ENCODE data around the gene CELF2. TPM values are rescaled to one million over a fixed set of nuclear protein-coding genes. Genes with fewer than 3 reads are reported as not detected.

CELF2 gene
- total RNA-seq = 31.8 TPM

DNA sequence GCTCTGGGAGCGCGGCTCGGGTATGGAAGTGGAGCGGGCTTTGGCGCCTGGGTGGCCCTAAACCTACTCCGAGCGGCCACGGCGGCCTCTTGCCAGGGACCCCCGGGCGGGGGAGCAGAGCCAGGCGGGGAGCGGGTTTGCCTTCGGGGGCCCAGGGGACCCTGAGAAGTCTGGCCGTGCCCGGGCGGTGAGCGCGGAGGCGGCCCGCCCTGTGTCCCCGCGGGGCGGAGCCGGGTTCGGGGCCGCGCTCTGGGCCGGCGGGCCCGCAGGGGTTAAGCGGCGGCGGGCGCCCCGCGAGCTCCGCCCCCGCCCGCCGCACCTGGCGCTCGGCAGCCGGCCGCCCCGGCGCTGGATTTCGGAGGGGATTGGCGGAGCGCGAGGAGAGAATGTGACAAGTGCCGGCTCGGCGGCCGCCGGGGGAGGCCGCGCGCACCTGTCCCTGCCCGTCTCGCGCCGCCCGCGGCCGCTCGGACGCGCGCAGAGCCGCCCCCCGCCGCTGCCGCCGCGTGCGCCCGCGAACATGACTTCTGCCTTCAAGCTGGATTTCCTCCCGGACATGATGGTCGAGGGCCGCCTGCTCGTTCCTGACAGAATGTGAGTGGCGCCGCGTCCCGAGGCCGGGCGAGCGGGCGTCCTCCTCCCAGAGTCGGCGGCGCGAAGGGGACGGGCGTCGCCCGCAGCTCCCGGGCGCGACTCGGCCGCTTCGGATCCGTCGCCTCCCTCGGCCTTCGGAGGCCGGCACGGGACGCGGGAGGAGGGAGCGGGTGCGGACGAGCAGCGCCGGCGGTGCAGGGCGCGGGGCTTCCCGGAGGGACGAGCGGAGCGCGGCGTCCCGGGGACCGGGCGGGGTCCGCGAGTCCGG lies at the start of gene CELF2:
CELF2 (plus strand) TSS at position 303 of the 862 bp plus-strand sequence; CDS start at position 521, 218 bp downstream.
- H3K4me1 ChIP-seq (ENCODE audit: control insufficient read depth in 3 of 3, insufficient read depth in 3 of 3, low read length in 3 of 3) = peaks cover 17 to 40% (median 20%) of the 10 kb centered on the region in 3 donors

DNA sequence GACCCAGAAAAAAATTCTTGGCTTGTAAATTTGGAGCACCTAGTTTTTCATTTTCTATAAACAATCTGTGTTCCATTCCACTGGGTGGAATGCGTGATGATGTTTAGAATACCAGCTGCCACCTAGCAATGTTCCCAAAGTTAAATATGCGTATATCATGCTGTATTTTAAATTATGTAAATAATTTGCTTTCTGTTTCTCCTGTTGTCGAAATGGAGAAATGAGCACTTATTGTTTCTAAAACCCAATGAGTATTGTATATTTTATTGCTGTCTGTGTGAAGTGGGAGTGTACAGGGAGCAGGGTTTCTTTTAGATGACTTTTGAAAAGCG lies 49.4 kb upstream of the CELF2 start:
- H3K9me3 ChIP-seq (ENCODE audit: control insufficient read depth in 3 of 3, low read length in 3 of 3) = no peaks in the 10 kb centered on the region
- H3K4me1 ChIP-seq (ENCODE audit: control insufficient read depth in 3 of 3, insufficient read depth in 3 of 3, low read length in 3 of 3) = no peaks in the 10 kb centered on the region
- H3K36me3 ChIP-seq (ENCODE audit: control insufficient read depth in 3 of 3, insufficient read depth in 3 of 3, low read length in 3 of 3) = no peaks in the 10 kb centered on the region
- no peaks in the 10 kb centered on the region for H3K27me3 ChIP-seq (ENCODE audit: control insufficient read depth in 3 of 3, insufficient read depth in 3 of 3, low read length in 3 of 3)
- H3K9ac ChIP-seq (ENCODE audit: low read depth in 1 of 3, low read length in 3 of 3) = no peak overlapping the region
- H3K4me3 ChIP-seq (ENCODE audit: low read length in 3 of 3) = no peak overlapping the region
- H3K27ac ChIP-seq (ENCODE audit: low read depth, low read length) = no peak overlapping the region

More for the DNA sequence above, at the start of gene CELF2:
- H3K9me3 ChIP-seq (ENCODE audit: control insufficient read depth in 3 of 3, low read length in 3 of 3) = no peaks in the 10 kb centered on the region
- no peaks in the 10 kb centered on the region for H3K36me3 ChIP-seq (ENCODE audit: control insufficient read depth in 3 of 3, insufficient read depth in 3 of 3, low read length in 3 of 3)
- H3K4me3 ChIP-seq (ENCODE audit: low read length in 3 of 3) = peak within 1 kb of the TSS; percentile 71 to 80 (median 75)
- peak within 1 kb of the TSS; percentile 91 for H3K27ac ChIP-seq (ENCODE audit: low read depth, low read length)
- peak within 1 kb of the TSS; percentile 71 to 85 (median 78) for H3K9ac ChIP-seq (ENCODE audit: low read depth in 1 of 3, low read length in 3 of 3)
- H3K27me3 ChIP-seq (ENCODE audit: control insufficient read depth in 3 of 3, insufficient read depth in 3 of 3, low read length in 3 of 3) = peaks cover 0 to 10% (median 3%) of the 10 kb centered on the region in 3 donors

DNA sequence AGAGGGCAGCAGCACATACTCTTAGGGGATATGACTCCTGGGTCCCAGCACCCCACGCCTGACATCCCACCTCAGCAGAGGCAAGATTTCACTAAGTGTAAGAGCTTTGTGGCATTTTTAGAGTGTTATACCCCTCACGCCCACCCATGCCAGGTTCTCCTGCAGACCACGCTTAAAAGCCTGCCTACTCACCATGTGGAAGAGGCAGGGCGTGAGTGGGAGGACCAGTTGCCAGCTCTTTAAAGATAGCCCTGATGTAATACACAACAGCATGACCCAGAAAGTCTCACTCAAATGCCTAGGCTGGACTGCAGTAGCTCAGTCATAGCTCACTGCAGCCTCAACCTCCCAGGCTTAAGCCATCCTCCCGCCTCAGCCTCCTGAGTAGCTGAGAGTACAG lies 44.4 kb upstream of the CELF2 start:
- Histone ChIP-seq H3K9ac (ENCODE audit: low read depth in 1 of 3, low read length in 3 of 3) (no peak overlapping the region), H3K9me3 (ENCODE audit: control insufficient read depth in 3 of 3, low read length in 3 of 3) (no peaks in the 10 kb centered on the region), H3K27ac (ENCODE audit: low read depth, low read length) (no peak overlapping the region), H3K4me1 (ENCODE audit: control insufficient read depth in 3 of 3, insufficient read depth in 3 of 3, low read length in 3 of 3) (no peaks in the 10 kb centered on the region), H3K4me3 (ENCODE audit: low read length in 3 of 3) (no peak overlapping the region), H3K27me3 (ENCODE audit: control insufficient read depth in 3 of 3, insufficient read depth in 3 of 3, low read length in 3 of 3) (no peaks in the 10 kb centered on the region), H3K36me3 (ENCODE audit: control insufficient read depth in 3 of 3, insufficient read depth in 3 of 3, low read length in 3 of 3) (no peaks in the 10 kb centered on the region)

DNA sequence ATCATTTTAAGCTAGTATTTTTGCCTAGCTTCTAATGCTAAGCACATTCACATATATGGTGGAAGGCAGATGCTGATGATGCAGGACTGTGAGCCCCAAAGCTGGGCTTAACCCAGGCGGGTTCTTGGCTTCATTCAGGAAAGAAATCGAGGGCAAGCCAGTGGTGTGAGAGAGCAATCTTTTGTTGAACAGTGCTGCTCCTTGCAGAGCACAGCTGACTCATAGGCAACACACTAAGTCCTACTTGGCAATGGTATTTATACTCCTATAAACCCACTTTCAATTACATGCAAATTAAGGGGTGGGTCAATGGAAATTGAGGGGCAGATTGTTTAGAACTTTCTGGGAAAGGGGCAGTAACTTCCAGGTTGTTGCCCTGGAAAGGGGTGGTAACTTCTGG lies 42.0 kb upstream of the CELF2 start:
- Histone ChIP-seq H3K9me3 (ENCODE audit: control insufficient read depth in 3 of 3, low read length in 3 of 3) (no peaks in the 10 kb centered on the region), H3K36me3 (ENCODE audit: control insufficient read depth in 3 of 3, insufficient read depth in 3 of 3, low read length in 3 of 3) (no peaks in the 10 kb centered on the region), H3K27ac (ENCODE audit: low read depth, low read length) (no peak overlapping the region), H3K4me3 (ENCODE audit: low read length in 3 of 3) (no peak overlapping the region), H3K27me3 (ENCODE audit: control insufficient read depth in 3 of 3, insufficient read depth in 3 of 3, low read length in 3 of 3) (no peaks in the 10 kb centered on the region), H3K4me1 (ENCODE audit: control insufficient read depth in 3 of 3, insufficient read depth in 3 of 3, low read length in 3 of 3) (no peaks in the 10 kb centered on the region), H3K9ac (ENCODE audit: low read depth in 1 of 3, low read length in 3 of 3) (no peak overlapping the region)

GRCh38 chr10:10976652-10977051 lies 41.0 kb upstream of the CELF2 start:
- Histone ChIP-seq H3K4me1 (ENCODE audit: control insufficient read depth in 3 of 3, insufficient read depth in 3 of 3, low read length in 3 of 3) (no peaks in the 10 kb centered on the region), H3K4me3 (ENCODE audit: low read length in 3 of 3) (no peak overlapping the region), H3K27ac (ENCODE audit: low read depth, low read length) (peak overlapping the region; percentile 9), H3K9me3 (ENCODE audit: control insufficient read depth in 3 of 3, low read length in 3 of 3) (no peaks in the 10 kb centered on the region), H3K9ac (ENCODE audit: low read depth in 1 of 3, low read length in 3 of 3) (no peak overlapping the region), H3K36me3 (ENCODE audit: control insufficient read depth in 3 of 3, insufficient read depth in 3 of 3, low read length in 3 of 3) (no peaks in the 10 kb centered on the region), H3K27me3 (ENCODE audit: control insufficient read depth in 3 of 3, insufficient read depth in 3 of 3, low read length in 3 of 3) (no peaks in the 10 kb centered on the region)

DNA sequence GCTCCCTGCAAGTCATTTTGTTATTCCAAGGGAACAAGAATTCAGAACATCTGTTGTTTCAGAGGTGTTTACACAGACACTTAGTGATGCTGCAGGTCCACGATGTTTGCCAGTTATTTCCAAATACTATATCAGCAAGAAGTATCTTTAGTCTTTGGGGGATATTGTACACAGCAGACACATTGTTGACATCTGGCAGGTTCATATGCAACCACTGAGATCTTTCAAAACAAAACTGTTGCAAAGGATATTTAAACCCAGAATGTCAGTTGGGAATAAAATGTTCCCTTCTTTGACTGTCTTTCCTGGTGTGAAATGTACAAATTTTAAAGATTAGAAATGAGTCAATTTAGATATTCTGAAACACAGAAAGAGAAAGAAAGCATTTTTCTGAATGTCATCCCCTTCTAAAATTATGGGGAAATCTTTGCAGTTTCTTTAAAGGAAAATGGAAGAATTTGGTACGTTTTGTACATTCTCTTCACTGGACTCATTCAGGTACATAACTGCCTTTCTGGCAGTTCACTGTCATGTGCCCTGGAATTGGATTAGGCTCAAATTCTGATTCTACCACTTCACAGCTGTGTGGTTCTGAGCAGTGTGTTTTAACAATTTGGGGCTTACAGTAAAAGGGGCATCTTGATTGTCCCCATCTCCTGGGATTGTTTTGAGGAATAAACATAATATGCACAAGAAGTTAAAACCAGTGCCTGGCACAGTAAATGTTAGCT lies 40.3 kb upstream of the CELF2 start:
- Histone ChIP-seq H3K36me3 (ENCODE audit: control insufficient read depth in 3 of 3, insufficient read depth in 3 of 3, low read length in 3 of 3) (no peaks in the 10 kb centered on the region), H3K27me3 (ENCODE audit: control insufficient read depth in 3 of 3, insufficient read depth in 3 of 3, low read length in 3 of 3) (no peaks in the 10 kb centered on the region), H3K27ac (ENCODE audit: low read depth, low read length) (peak overlapping the region; percentile 55), H3K4me1 (ENCODE audit: control insufficient read depth in 3 of 3, insufficient read depth in 3 of 3, low read length in 3 of 3) (no peaks in the 10 kb centered on the region), H3K9ac (ENCODE audit: low read depth in 1 of 3, low read length in 3 of 3) (no peak overlapping the region), H3K4me3 (ENCODE audit: low read length in 3 of 3) (no peak overlapping the region), H3K9me3 (ENCODE audit: control insufficient read depth in 3 of 3, low read length in 3 of 3) (no peaks in the 10 kb centered on the region)

DNA sequence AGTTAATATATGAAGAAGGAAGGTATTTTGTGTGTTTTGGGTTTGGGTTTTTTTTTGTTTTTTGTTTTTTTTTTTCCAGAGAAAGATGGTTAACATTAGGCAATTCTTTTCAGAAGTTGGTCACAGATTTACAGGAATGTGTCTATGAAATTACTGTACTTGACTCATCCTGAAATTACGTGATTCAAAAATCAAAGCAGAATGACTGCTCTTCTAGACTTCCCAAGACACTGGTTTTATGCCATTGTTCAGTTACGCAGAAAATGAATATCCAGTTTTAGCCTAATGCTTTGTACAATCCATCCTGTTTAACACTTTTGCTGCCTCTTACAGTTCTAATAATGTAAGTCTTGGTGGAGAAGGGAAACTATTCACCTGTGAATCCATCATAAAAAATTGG lies 39.7 kb upstream of the CELF2 start:
- Histone ChIP-seq H3K36me3 (ENCODE audit: control insufficient read depth in 3 of 3, insufficient read depth in 3 of 3, low read length in 3 of 3) (no peaks in the 10 kb centered on the region), H3K4me3 (ENCODE audit: low read length in 3 of 3) (no peak overlapping the region), H3K9ac (ENCODE audit: low read depth in 1 of 3, low read length in 3 of 3) (no peak overlapping the region), H3K4me1 (ENCODE audit: control insufficient read depth in 3 of 3, insufficient read depth in 3 of 3, low read length in 3 of 3) (no peaks in the 10 kb centered on the region), H3K27ac (ENCODE audit: low read depth, low read length) (peak overlapping the region; percentile 55), H3K27me3 (ENCODE audit: control insufficient read depth in 3 of 3, insufficient read depth in 3 of 3, low read length in 3 of 3) (no peaks in the 10 kb centered on the region), H3K9me3 (ENCODE audit: control insufficient read depth in 3 of 3, low read length in 3 of 3) (no peaks in the 10 kb centered on the region)

DNA sequence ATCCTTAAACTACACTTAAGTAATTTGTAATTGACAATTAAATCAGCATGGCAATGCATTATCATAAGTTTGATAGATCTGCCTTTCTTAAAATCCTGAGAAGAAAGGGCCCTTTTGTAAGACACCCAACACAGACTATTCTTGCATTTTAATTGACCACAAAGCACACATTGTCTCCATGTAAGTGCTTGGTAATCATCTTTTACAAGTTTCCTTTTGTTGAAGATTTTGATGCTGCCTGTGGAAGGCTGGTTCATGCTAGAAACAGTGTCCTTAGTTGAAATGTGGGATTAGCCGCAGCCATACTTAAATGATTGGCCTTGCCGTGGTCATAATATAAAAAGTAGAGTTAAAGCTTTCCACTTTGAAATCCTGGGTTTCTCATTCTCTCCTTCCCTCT lies 32.3 kb upstream of the CELF2 start:
- no peaks in the 10 kb centered on the region for H3K27me3 ChIP-seq (ENCODE audit: control insufficient read depth in 3 of 3, insufficient read depth in 3 of 3, low read length in 3 of 3)
- no peaks in the 10 kb centered on the region for H3K9me3 ChIP-seq (ENCODE audit: control insufficient read depth in 3 of 3, low read length in 3 of 3)
- no peak overlapping the region for H3K4me3 ChIP-seq (ENCODE audit: low read length in 3 of 3)
- H3K9ac ChIP-seq (ENCODE audit: low read depth in 1 of 3, low read length in 3 of 3) = no peak overlapping the region
- H3K27ac ChIP-seq (ENCODE audit: low read depth, low read length) = no peak overlapping the region
- H3K36me3 ChIP-seq (ENCODE audit: control insufficient read depth in 3 of 3, insufficient read depth in 3 of 3, low read length in 3 of 3) = no peaks in the 10 kb centered on the region
- no peaks in the 10 kb centered on the region for H3K4me1 ChIP-seq (ENCODE audit: control insufficient read depth in 3 of 3, insufficient read depth in 3 of 3, low read length in 3 of 3)

DNA sequence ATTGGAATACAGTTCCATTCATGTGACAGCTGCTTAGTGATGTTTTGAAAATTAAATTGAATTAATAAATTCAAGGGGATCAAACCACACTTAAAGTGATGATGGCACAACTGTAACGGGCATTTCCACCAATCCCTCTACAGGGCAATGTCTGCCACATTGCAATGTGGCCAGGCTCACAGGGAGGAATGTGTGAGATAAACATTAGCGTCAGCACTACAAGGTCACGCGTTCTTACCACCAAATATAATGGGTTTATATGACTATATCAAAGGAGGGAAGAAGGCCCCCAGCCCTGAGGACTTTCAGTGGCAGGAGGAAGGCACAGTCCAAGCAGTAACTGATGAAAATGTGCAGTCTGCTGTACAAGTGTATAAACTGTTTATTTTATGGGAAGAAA lies 31.1 kb upstream of the CELF2 start:
- no peaks in the 10 kb centered on the region for H3K36me3 ChIP-seq (ENCODE audit: control insufficient read depth in 3 of 3, insufficient read depth in 3 of 3, low read length in 3 of 3)
- no peak overlapping the region for H3K4me3 ChIP-seq (ENCODE audit: low read length in 3 of 3)

GRCh38 chr10:10987111-10987510 lies 30.6 kb upstream of the CELF2 start:
- Histone ChIP-seq H3K36me3 (ENCODE audit: control insufficient read depth in 3 of 3, insufficient read depth in 3 of 3, low read length in 3 of 3) (no peaks in the 10 kb centered on the region), H3K9ac (ENCODE audit: low read depth in 1 of 3, low read length in 3 of 3) (no peak overlapping the region), H3K27ac (ENCODE audit: low read depth, low read length) (no peak overlapping the region), H3K27me3 (ENCODE audit: control insufficient read depth in 3 of 3, insufficient read depth in 3 of 3, low read length in 3 of 3) (no peaks in the 10 kb centered on the region), H3K4me1 (ENCODE audit: control insufficient read depth in 3 of 3, insufficient read depth in 3 of 3, low read length in 3 of 3) (no peaks in the 10 kb centered on the region), H3K4me3 (ENCODE audit: low read length in 3 of 3) (no peak overlapping the region), H3K9me3 (ENCODE audit: control insufficient read depth in 3 of 3, low read length in 3 of 3) (no peaks in the 10 kb centered on the region)

More for the DNA sequence above, 31.1 kb upstream of the CELF2 start:
- Histone ChIP-seq H3K27me3 (ENCODE audit: control insufficient read depth in 3 of 3, insufficient read depth in 3 of 3, low read length in 3 of 3) (no peaks in the 10 kb centered on the region), H3K27ac (ENCODE audit: low read depth, low read length) (no peak overlapping the region), H3K4me1 (ENCODE audit: control insufficient read depth in 3 of 3, insufficient read depth in 3 of 3, low read length in 3 of 3) (no peaks in the 10 kb centered on the region), H3K9me3 (ENCODE audit: control insufficient read depth in 3 of 3, low read length in 3 of 3) (no peaks in the 10 kb centered on the region), H3K9ac (ENCODE audit: low read depth in 1 of 3, low read length in 3 of 3) (no peak overlapping the region)
